Caco-2 (cell line): ENCODE measurements around the gene NTRK1. TPM values are rescaled to one million over a fixed set of nuclear protein-coding genes. Genes with fewer than 3 reads are reported as not detected.

ENCODE experiments used
- BruUV-seq: library from RNA; stranded (reverse); fragments of 400-500 nt; replicated peaks from 2 replicates; lab custom pipeline; 2021; lab: Mats Ljungman, UMichigan
- CTCF ChIA-PET: fragments of 300-600 bp; sonication (Branson Sonifier 250); formaldehyde crosslinking; loops from one replicate; lab custom pipeline; 2022; ENCODE audit warnings: antibody characterized with exemption; lab: Charles Lee
- POLR2A ChIA-PET: fragments of 300-600 bp; sonication (Branson Sonifier 250); formaldehyde crosslinking; loops from one replicate; lab custom pipeline; 2022; ENCODE audit warnings: antibody characterized with exemption; lab: Charles Lee
- DNase-seq, 2 experiments: peaks; one replicate each; pipeline versions ENCODE4 v3.0.0 to v3.0.0-alpha.2; 2020 to 2022
- H3K27me3 ChIP-seq: replicated peaks from 2 replicates; pipeline ENCODE4 v1.6.0; 2011; ENCODE audit warnings: low read length; ENCODE audit not compliant: control insufficient read depth, insufficient read depth
- H3K36me3 ChIP-seq: 2 replicates; pipeline ENCODE4 v1.5.1; 2011; ENCODE audit warnings: low read length; ENCODE audit not compliant: control insufficient read depth, insufficient read depth
- H3K4me1 ChIP-seq: fragments of 250-450 bp; sonication (Bioruptor Pico); 2 replicates; pipeline ENCODE4 v1.5.1; 2020; ENCODE audit warnings: mild to moderate bottlenecking
- H3K4me3 ChIP-seq: 2 replicates; pipeline ENCODE4 v1.5.1; 2011; ENCODE audit warnings: low read depth, mild to moderate bottlenecking, control low read depth, low read length
- H3K9me3 ChIP-seq: fragments of 250-450 bp; sonication (Bioruptor Pico); 2 replicates; pipeline ENCODE4 v1.5.1; 2020; ENCODE audit warnings: mild to moderate bottlenecking, moderate library complexity
- H3K27ac Mint-ChIP-seq: one replicate; pipeline ENCODE4 v1.8.0; 2022; ENCODE audit warnings: mixed read lengths; ENCODE audit not compliant: unreplicated experiment
- H3K27me3 Mint-ChIP-seq: one replicate; pipeline ENCODE4 v1.8.0; 2022; ENCODE audit warnings: mixed read lengths; ENCODE audit not compliant: insufficient read depth, unreplicated experiment
- H3K36me3 Mint-ChIP-seq: one replicate; pipeline ENCODE4 v1.8.0; 2022; ENCODE audit warnings: mild to moderate bottlenecking, mixed read lengths; ENCODE audit not compliant: insufficient read depth, unreplicated experiment
- H3K4me1 Mint-ChIP-seq: one replicate; pipeline ENCODE4 v1.8.0; 2022; ENCODE audit warnings: low read depth, mixed read lengths; ENCODE audit not compliant: unreplicated experiment
- H3K4me3 Mint-ChIP-seq: one replicate; pipeline ENCODE4 v1.8.0; 2022; ENCODE audit warnings: mild to moderate bottlenecking, moderate library complexity, mixed read lengths; ENCODE audit not compliant: unreplicated experiment
- H3K9me3 Mint-ChIP-seq: one replicate; pipeline ENCODE4 v1.8.0; 2022; ENCODE audit warnings: mixed read lengths; ENCODE audit not compliant: unreplicated experiment
- CTCF ChIP-seq, 2 experiments: fragments of 200-600 bp in 1 of 2; IDR thresholded peaks; 1 replicate in 1 of 2; 2 replicates in 1 of 2; pipeline versions ENCODE4 v1.5.1 to v1.8.0; 2011 to 2022; ENCODE audit warnings: antibody characterized with exemption in 1 of 2, control low read depth in 1 of 2, inconsistent platforms in 1 of 2, low read depth in 1 of 2, low read length in 1 of 2, mild to moderate bottlenecking in 1 of 2, moderate library complexity in 1 of 2; ENCODE audit not compliant: insufficient read depth in 1 of 2, severe bottlenecking in 1 of 2, unreplicated experiment in 1 of 2
- intact Hi-C: fragments of 100-400 bp; cut with micrococcal nuclease; formaldehyde crosslinking; loops from one replicate; pipeline ENCODE4 v1.10.0; 2022; ENCODE audit not compliant: unreplicated experiment
- total RNA-seq: library from RNA; stranded (reverse); gene quantifications from 2 replicates; pipeline ENCODE4 v1.2.3, GENCODE V29; 2022

The NTRK1 gene
- total RNA-seq, 1 experiment from 2014 or later, result not detected

- intact Hi-C loops, result no loop called here
- H3K36me3 ChIP-seq, result no peaks in the 10 kb centered on the region
- Mint-ChIP-seq H3K27ac (no peak overlapping the region), H3K9me3 (peaks cover 10% of the 10 kb centered on the region), H3K4me3 (no peak overlapping the region), H3K27me3 (peaks cover 4% of the 10 kb centered on the region), H3K4me1 (no peaks in the 10 kb centered on the region), H3K36me3 (no peaks in the 10 kb centered on the region)
- no peak for DNase-seq
- POLR2A ChIA-PET, result no interaction called here
- no peaks in the 10 kb centered on the region for H3K4me1 ChIP-seq
- BruUV-seq, result no TSS peak
- CTCF ChIA-PET, result no interaction called here
- no peaks in the 10 kb centered on the region for H3K27me3 ChIP-seq
- TF ChIP-seq CTCF (IDR thresholded peaks at IDR 0.05; ENCODE audit: insufficient read depth in 1 of 2, low read depth in 1 of 2, low read length in 1 of 2, severe bottlenecking in 1 of 2, unreplicated experiment in 1 of 2), result no peak
- H3K9me3 ChIP-seq, result no peaks in the 10 kb centered on the region
- no peak overlapping the region for H3K4me3 ChIP-seq
Observed at GRCh38 chr1:156845953-156846545, 14.6 kb upstream of the NTRK1 start.

- Mint-ChIP-seq H3K27me3 (peaks cover 4% of the 10 kb centered on the region), H3K9me3 (peaks cover 10% of the 10 kb centered on the region), H3K4me3 (no peak overlapping the region), H3K4me1 (no peaks in the 10 kb centered on the region), H3K36me3 (no peaks in the 10 kb centered on the region), H3K27ac (no peak overlapping the region)
- no peak overlapping the region for H3K4me3 ChIP-seq
- no peak for TF ChIP-seq CTCF (IDR thresholded peaks at IDR 0.05; ENCODE audit: insufficient read depth in 1 of 2, low read depth in 1 of 2, low read length in 1 of 2, severe bottlenecking in 1 of 2, unreplicated experiment in 1 of 2)
- no peak for DNase-seq
- no TSS peak for BruUV-seq
- ChIA-PET CTCF (no interaction called here), POLR2A (no interaction called here)
- no peaks in the 10 kb centered on the region for H3K27me3 ChIP-seq
- H3K9me3 ChIP-seq, result no peaks in the 10 kb centered on the region
- intact Hi-C loops, result no loop called here
- H3K36me3 ChIP-seq, result no peaks in the 10 kb centered on the region
- H3K4me1 ChIP-seq, result no peaks in the 10 kb centered on the region
Observed at GRCh38 chr1:156846643-156847042, 14.0 kb upstream of the NTRK1 start.

GRCh38 chr1:156847591-156848460 is 12.8 kb upstream of the NTRK1 start:
- intact Hi-C loops, result no loop called here
- DNase-seq, result no peak
- H3K36me3 ChIP-seq, result no peaks in the 10 kb centered on the region
- Mint-ChIP-seq H3K9me3 (peaks cover 4% of the 10 kb centered on the region), H3K27ac (no peak overlapping the region), H3K27me3 (peaks cover 2% of the 10 kb centered on the region), H3K4me1 (no peaks in the 10 kb centered on the region), H3K4me3 (no peak overlapping the region), H3K36me3 (no peaks in the 10 kb centered on the region)
- POLR2A ChIA-PET, result no interaction called here
- no peaks in the 10 kb centered on the region for H3K27me3 ChIP-seq
- no peaks in the 10 kb centered on the region for H3K4me1 ChIP-seq
- BruUV-seq, result no TSS peak
- no peak for TF ChIP-seq CTCF (IDR thresholded peaks at IDR 0.05; ENCODE audit: insufficient read depth in 1 of 2, low read depth in 1 of 2, low read length in 1 of 2, severe bottlenecking in 1 of 2, unreplicated experiment in 1 of 2)
- CTCF ChIA-PET, result interaction anchor here (0.7 to 1.7 kb wide), 5 partner anchors 9 to 87 kb away, joined by 3 to 4 read pairs (median 3); no protein-coding TSS in a partner anchor
- H3K4me3 ChIP-seq, result no peak overlapping the region
- H3K9me3 ChIP-seq, result no peaks in the 10 kb centered on the region
